NCI-H345 (cell line): ENCODE results near the gene RNF167.

Experiments used
- DNase-seq: peaks from one replicate; lab custom pipeline; 2025; lab: John Stamatoyannopoulos, UW

The RNF167 gene

GRCh38 chr17:4953451-4953961, 13.4 kb downstream of the RNF167 start:
- no peak for DNase-seq

GRCh38 chr17:4955091-4955490, 15.0 kb downstream of the RNF167 start:
- no peak for DNase-seq

- DNase-seq, result no peak
These were observed 16.5 kb downstream of the RNF167 start for GRCh38 chr17:4956493-4957061.

- DNase-seq, result no peak
These were observed 18.0 kb downstream of the RNF167 start for GRCh38 chr17:4958102-4958501.

- no peak for DNase-seq
These were observed 19.3 kb downstream of the RNF167 start for GRCh38 chr17:4959261-4959965.

GRCh38 chr17:4960279-4960922, 20.3 kb downstream of the RNF167 start:
- DNase-seq, result no peak

GRCh38 chr17:4965311-4965986, 25.4 kb downstream of the RNF167 start:
- DNase-seq, result no peak

GRCh38 chr17:4966844-4967538, 26.9 kb downstream of the RNF167 start:
- DNase-seq, result peak; percentile 97

- peak; percentile 89 for DNase-seq
These were observed 27.7 kb downstream of the RNF167 start, which contains the start of gene SPAG7 for GRCh38 chr17:4967539-4968485. SPAG7 (minus strand) TSS chr17:4967817; CDS start chr17:4967804, 13 bp downstream.

- no peak for DNase-seq
These were observed 28.5 kb downstream of the RNF167 start for GRCh38 chr17:4968486-4969046.

- DNase-seq, result no peak
These were observed 29.0 kb downstream of the RNF167 start for GRCh38 chr17:4969047-4969550.

GRCh38 chr17:4969551-4970173, 29.6 kb downstream of the RNF167 start:
- DNase-seq, result no peak

GRCh38 chr17:4970273-4970672, 30.2 kb downstream of the RNF167 start:
- no peak for DNase-seq

GRCh38 chr17:4971826-4972225, 31.8 kb downstream of the RNF167 start:
- no peak for DNase-seq

- DNase-seq, result no peak
These were observed 32.3 kb downstream of the RNF167 start for GRCh38 chr17:4972322-4972721.

- no peak for DNase-seq
These were observed 32.7 kb downstream of the RNF167 start for GRCh38 chr17:4972752-4973151.

- no peak for DNase-seq
These were observed 33.4 kb downstream of the RNF167 start for GRCh38 chr17:4973256-4974114.

- DNase-seq, result no peak
These were observed 34.1 kb downstream of the RNF167 start for GRCh38 chr17:4974115-4974670.
